ENCODE data around the gene PTPRG.

Gene PTPRG

GRCh38 chr3:61869371-61869770, 308.0 kb downstream of the PTPRG start:
- H3K27ac ChIP-seq: no peak overlapping the region
- TF ChIP-seq, protein P1, sequence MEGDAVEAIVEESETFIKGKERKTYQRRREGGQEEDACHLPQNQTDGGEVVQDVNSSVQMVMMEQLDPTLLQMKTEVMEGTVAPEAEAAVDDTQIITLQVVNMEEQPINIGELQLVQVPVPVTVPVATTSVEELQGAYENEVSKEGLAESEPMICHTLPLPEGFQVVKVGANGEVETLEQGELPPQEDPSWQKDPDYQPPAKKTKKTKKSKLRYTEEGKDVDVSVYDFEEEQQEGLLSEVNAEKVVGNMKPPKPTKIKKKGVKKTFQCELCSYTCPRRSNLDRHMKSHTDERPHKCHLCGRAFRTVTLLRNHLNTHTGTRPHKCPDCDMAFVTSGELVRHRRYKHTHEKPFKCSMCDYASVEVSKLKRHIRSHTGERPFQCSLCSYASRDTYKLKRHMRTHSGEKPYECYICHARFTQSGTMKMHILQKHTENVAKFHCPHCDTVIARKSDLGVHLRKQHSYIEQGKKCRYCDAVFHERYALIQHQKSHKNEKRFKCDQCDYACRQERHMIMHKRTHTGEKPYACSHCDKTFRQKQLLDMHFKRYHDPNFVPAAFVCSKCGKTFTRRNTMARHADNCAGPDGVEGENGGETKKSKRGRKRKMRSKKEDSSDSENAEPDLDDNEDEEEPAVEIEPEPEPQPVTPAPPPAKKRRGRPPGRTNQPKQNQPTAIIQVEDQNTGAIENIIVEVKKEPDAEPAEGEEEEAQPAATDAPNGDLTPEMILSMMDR (IDR thresholded peaks at IDR 0.05): no peak
- no peak overlapping the region for H3K4me3 ChIP-seq
- DNase-seq (ENCODE audit: low spot score): no peak

GRCh38 chr3:61871644-61872043, 310.3 kb downstream of the PTPRG start:
- DNase-seq (ENCODE audit: low spot score): no peak
- no peak overlapping the region for H3K4me3 ChIP-seq
- no peak overlapping the region for H3K27ac ChIP-seq
- TF ChIP-seq, protein P1 (IDR thresholded peaks at IDR 0.05): no peak

- no peak for DNase-seq (ENCODE audit: low spot score)
- Histone ChIP-seq H3K4me3 (no peak overlapping the region), H3K27ac (no peak overlapping the region)
- TF ChIP-seq, protein P1 (IDR thresholded peaks at IDR 0.05): no peak
These were observed 310.8 kb downstream of the PTPRG start for GRCh38 chr3:61872077-61872706.

DNA sequence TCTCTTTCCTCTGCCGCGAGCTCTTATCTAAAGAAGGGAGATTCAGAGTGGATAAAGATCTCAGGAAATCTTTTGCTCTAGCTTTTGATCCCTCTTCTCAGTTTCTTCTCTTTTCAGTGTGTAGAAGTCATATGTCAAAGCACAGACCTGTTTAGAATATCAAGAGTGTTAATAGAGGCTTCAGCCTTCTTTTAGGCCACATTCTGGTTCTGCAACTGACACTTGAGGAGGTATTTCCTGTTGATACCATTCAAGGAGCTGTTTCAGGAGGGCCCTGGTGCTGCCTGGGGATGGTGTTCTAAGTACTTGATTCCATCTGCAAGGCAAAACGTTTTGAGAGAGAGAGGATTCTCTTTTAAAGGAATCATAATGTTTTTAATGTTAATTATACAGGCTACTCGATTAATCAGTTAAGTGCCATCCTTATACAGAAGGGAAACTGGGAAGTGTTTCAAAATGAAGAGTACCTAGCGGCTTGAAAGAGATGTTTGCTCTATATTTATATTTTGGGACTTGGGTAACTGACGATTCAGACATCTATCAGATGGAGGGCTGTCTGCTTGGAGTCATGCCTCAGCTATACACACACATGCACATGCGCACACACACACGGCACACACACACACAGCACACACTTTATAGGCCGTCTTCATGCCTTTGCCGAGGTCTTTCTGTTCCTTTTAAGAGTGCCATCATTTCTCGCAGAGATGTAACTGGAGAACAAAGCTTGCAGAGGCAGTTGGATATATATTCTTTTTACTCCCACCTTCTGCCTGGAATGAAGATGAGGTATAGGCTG, 313.9 kb downstream of the PTPRG start:
- TF ChIP-seq, protein P1 (IDR thresholded peaks at IDR 0.05): no peak
- Histone ChIP-seq H3K4me3 (no peak overlapping the region), H3K27ac (no peak overlapping the region)
- no peak for DNase-seq (ENCODE audit: low spot score)

GRCh38 chr3:61875976-61876671, 314.8 kb downstream of the PTPRG start:
- TF ChIP-seq, protein P1 (IDR thresholded peaks at IDR 0.05): no peak
- H3K4me3 ChIP-seq: no peak overlapping the region
- DNase-seq (ENCODE audit: low spot score): no peak
- no peak overlapping the region for H3K27ac ChIP-seq

DNA sequence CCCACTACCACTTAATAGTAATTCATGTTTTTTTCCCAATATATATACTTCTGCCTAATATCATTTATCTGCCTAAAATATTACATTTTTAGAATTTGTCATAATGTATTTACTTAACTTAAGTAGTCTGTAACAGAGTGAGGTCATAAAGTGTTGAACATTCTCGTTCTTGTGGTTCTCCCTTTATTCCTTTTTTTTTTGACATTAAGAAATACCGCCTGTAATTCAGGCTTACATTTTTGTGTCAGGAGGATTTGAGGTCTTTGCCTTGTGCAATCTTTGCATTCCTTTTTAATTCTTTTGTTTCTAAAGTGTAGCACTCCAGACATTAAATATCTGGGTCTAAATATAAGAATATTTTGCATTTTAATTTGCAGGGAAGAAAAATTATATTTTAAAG, 315.4 kb downstream of the PTPRG start:
- no peak overlapping the region for H3K4me3 ChIP-seq
- DNase-seq (ENCODE audit: low spot score): no peak
- TF ChIP-seq, protein P1 (IDR thresholded peaks at IDR 0.05): no peak
- no peak overlapping the region for H3K27ac ChIP-seq

Measured in coronary artery (tissue), 2 donors.